OCI-LY1 (cell line): ENCODE results near the gene MYL6B.

Experiments used
- H2AFZ ChIP-seq: fragments of 200-600 bp; sonication (generic), shearing (Covaris generic); 2 replicates; pipeline ENCODE4 v1.6.0; 2014; ENCODE audit warnings: antibody characterized with exemption, mild to moderate bottlenecking, low read length
- H3F3A ChIP-seq: fragments of 200-600 bp; sonication (generic), shearing (Covaris generic); 2 replicates; pipeline ENCODE4 v1.6.0; 2014; ENCODE audit warnings: mild to moderate bottlenecking, antibody characterized with exemption, low read length, moderate library complexity; ENCODE audit not compliant: insufficient read depth
- H3K27ac ChIP-seq: fragments of 200-600 bp; sonication (generic); 2 replicates; pipeline ENCODE4 v1.5.1; 2014; ENCODE audit warnings: low read length, mixed run types, mild to moderate bottlenecking, low read depth; ENCODE audit not compliant: poor library complexity, severe bottlenecking
- H3K27me3 ChIP-seq: fragments of 200-600 bp; sonication (generic); 2 replicates; pipeline ENCODE4 v1.6.0; 2014; ENCODE audit warnings: antibody characterized with exemption, mild to moderate bottlenecking, low read length, moderate library complexity; ENCODE audit not compliant: insufficient read depth
- H3K36me3 ChIP-seq: fragments of 200-600 bp; sonication (generic); 2 replicates; pipeline ENCODE4 v1.6.1; 2014; ENCODE audit warnings: mild to moderate bottlenecking, antibody characterized with exemption, low read length, moderate library complexity, mixed read lengths; ENCODE audit not compliant: insufficient read depth
- H3K4me1 ChIP-seq: fragments of 200-600 bp; sonication (generic); 2 replicates; pipeline ENCODE4 v1.5.1; 2014; ENCODE audit warnings: mild to moderate bottlenecking, low read length, moderate library complexity; ENCODE audit not compliant: insufficient read depth, severe bottlenecking
- H3K4me2 ChIP-seq: fragments of 200-600 bp; sonication (generic), shearing (Covaris generic); 2 replicates; pipeline ENCODE4 v1.6.1; 2014; ENCODE audit warnings: low read length
- H3K4me3 ChIP-seq: fragments of 200-600 bp; sonication (generic); 2 replicates; pipeline ENCODE4 v1.5.1; 2014; ENCODE audit warnings: low read length, low read depth, mild to moderate bottlenecking, mixed read lengths; ENCODE audit not compliant: poor library complexity, severe bottlenecking
- H3K79me2 ChIP-seq: fragments of 200-600 bp; shearing (Covaris generic); 2 replicates; pipeline ENCODE4 v1.6.1; 2016; ENCODE audit warnings: mixed run types, low read length, mixed read lengths; ENCODE audit not compliant: insufficient read depth
- H3K9ac ChIP-seq: fragments of 200-600 bp; sonication (generic), shearing (Covaris generic); 2 replicates; pipeline ENCODE4 v1.6.1; 2014; ENCODE audit warnings: mild to moderate bottlenecking, low read length, mixed read lengths
- H3K9me2 ChIP-seq: fragments of 200-600 bp; sonication (generic), shearing (Covaris generic); 2 replicates; pipeline ENCODE4 v1.6.1; 2014; ENCODE audit warnings: low read depth, mild to moderate bottlenecking, low read length, mixed read lengths
- H3K9me3 ChIP-seq: fragments of 200-600 bp; shearing (Covaris generic); 2 replicates; pipeline ENCODE4 v1.6.1; 2014; ENCODE audit warnings: low read length, mixed read lengths
- H4K20me1 ChIP-seq: fragments of 200-600 bp; sonication (generic), shearing (Covaris generic); 2 replicates; pipeline ENCODE4 v1.6.0; 2016; ENCODE audit warnings: mild to moderate bottlenecking, low read length; ENCODE audit not compliant: insufficient read depth
- CTCF ChIP-seq: fragments of 200-600 bp; sonication (generic), shearing (Covaris generic); IDR thresholded peaks from 2 replicates; pipeline ENCODE4 v1.5.1; 2017; ENCODE audit warnings: mild to moderate bottlenecking, antibody characterized with exemption, low read length, moderate library complexity, mixed read lengths
- EZH2 ChIP-seq: fragments of 200-600 bp; sonication (generic), shearing (Covaris generic); IDR thresholded peaks from 2 replicates; pipeline ENCODE4 v1.8.0; 2017; ENCODE audit warnings: borderline replicate concordance, mixed run types, mild to moderate bottlenecking, antibody characterized with exemption, low read length, moderate library complexity, mixed read lengths

The MYL6B gene

GRCh38 chr12:56202838-56203237 is 50.5 kb downstream of the MYL6B start:
- Histone ChIP-seq H3K27ac (peak overlapping the region; percentile 38), H2AFZ (no peak overlapping the region), H3K79me2 (no peaks in the 10 kb centered on the region), H4K20me1 (no peaks in the 10 kb centered on the region), H3K9me2 (no peaks in the 10 kb centered on the region), H3K9ac (no peak overlapping the region), H3K9me3 (no peaks in the 10 kb centered on the region), H3K4me2 (no peak overlapping the region), H3F3A (no peaks in the 10 kb centered on the region), H3K36me3 (peaks cover 32% of the 10 kb centered on the region), H3K4me3 (no peak overlapping the region), H3K4me1 (peaks cover 32% of the 10 kb centered on the region), H3K27me3 (no peaks in the 10 kb centered on the region)
- TF ChIP-seq EZH2 (no peak), CTCF (no peak)

- no peaks in the 10 kb centered on the region for H3K27me3 ChIP-seq
- H3K9me3 ChIP-seq = no peaks in the 10 kb centered on the region
- TF ChIP-seq CTCF = no peak
- TF ChIP-seq EZH2 = no peak
- H3K9me2 ChIP-seq = no peaks in the 10 kb centered on the region
- no peak overlapping the region for H3K9ac ChIP-seq
- no peaks in the 10 kb centered on the region for H3F3A ChIP-seq
- H2AFZ ChIP-seq = no peak overlapping the region
- peaks cover 41% of the 10 kb centered on the region for H3K4me1 ChIP-seq
- H3K4me2 ChIP-seq = no peak overlapping the region
- no peak overlapping the region for H3K4me3 ChIP-seq
- no peaks in the 10 kb centered on the region for H3K79me2 ChIP-seq
- H3K36me3 ChIP-seq = peaks cover 37% of the 10 kb centered on the region
- peak overlapping the region; percentile 54 for H3K27ac ChIP-seq
- H4K20me1 ChIP-seq = no peaks in the 10 kb centered on the region
Observed at GRCh38 chr12:56204275-56204674, 51.9 kb downstream of the MYL6B start.

GRCh38 chr12:56205445-56205844 is 53.1 kb downstream of the MYL6B start:
- no peak overlapping the region for H3K4me3 ChIP-seq
- H3K79me2 ChIP-seq = no peaks in the 10 kb centered on the region
- H3K27ac ChIP-seq = peak overlapping the region; percentile 99
- no peaks in the 10 kb centered on the region for H3K9me2 ChIP-seq
- H3K4me2 ChIP-seq = no peak overlapping the region; the same call in 1 of the 2 replicates
- no peaks in the 10 kb centered on the region for H3K27me3 ChIP-seq
- H3K36me3 ChIP-seq = peaks cover 47% of the 10 kb centered on the region
- no peaks in the 10 kb centered on the region for H4K20me1 ChIP-seq
- no peaks in the 10 kb centered on the region for H3K9me3 ChIP-seq
- no peak for TF ChIP-seq EZH2
- peak; percentile 20; the same call in 1 of the 2 replicates for TF ChIP-seq CTCF
- no peak overlapping the region for H2AFZ ChIP-seq
- H3K4me1 ChIP-seq = peaks cover 51% of the 10 kb centered on the region
- no peak overlapping the region; the same call in 1 of the 2 replicates for H3K9ac ChIP-seq
- H3F3A ChIP-seq = no peaks in the 10 kb centered on the region
